Measurements from ENCODE around the gene KCTD5.

The KCTD5 gene

GRCh38 chr16:2706611-2707311, 24.4 kb downstream of the KCTD5 start:
- Histone ChIP-seq H3K27me3 (ENCODE audit: low read length) (no peaks in the 10 kb centered on the region), H3F3A (ENCODE audit: insufficient read depth) (no peaks in the 10 kb centered on the region), H3K4me2 (ENCODE audit: low read depth, low read length, poor library complexity, severe bottlenecking) (no peak overlapping the region), H3K4me3 (ENCODE audit: insufficient read depth, low read length, poor library complexity, severe bottlenecking) (no peak overlapping the region), H3K9me2 (replicated peaks; ENCODE audit: insufficient read depth, low read length) (no peaks in the 10 kb centered on the region), H3K36me3 (ENCODE audit: low read length) (no peaks in the 10 kb centered on the region), H3K27ac (ENCODE audit: low read depth, low read length) (no peak overlapping the region), H3K9me3 (ENCODE audit: insufficient read depth, low read length) (no peaks in the 10 kb centered on the region), H4K20me1 (ENCODE audit: low read depth, low read length) (no peaks in the 10 kb centered on the region), H2AFZ (ENCODE audit: low read depth, low read length, severe bottlenecking) (no peak overlapping the region), H3K79me2 (ENCODE audit: insufficient read depth, low read length) (no peaks in the 10 kb centered on the region), H3K9ac (ENCODE audit: low read length) (no peak overlapping the region)
- TF ChIP-seq EZH2phosphoT487 (conservative IDR thresholded peaks at IDR 0.05; ENCODE audit: low read length): no peak
- TF ChIP-seq CTCF (IDR thresholded peaks at IDR 0.05; ENCODE audit: insufficient read depth, low read length, poor library complexity, severe bottlenecking): no peak

- H3F3A ChIP-seq (ENCODE audit: insufficient read depth): no peaks in the 10 kb centered on the region
- no peaks in the 10 kb centered on the region for H3K36me3 ChIP-seq (ENCODE audit: low read length)
- H3K27me3 ChIP-seq (ENCODE audit: low read length): no peaks in the 10 kb centered on the region
- H3K27ac ChIP-seq (ENCODE audit: low read depth, low read length): no peak overlapping the region
- H4K20me1 ChIP-seq (ENCODE audit: low read depth, low read length): no peaks in the 10 kb centered on the region
- H3K79me2 ChIP-seq (ENCODE audit: insufficient read depth, low read length): no peaks in the 10 kb centered on the region
- H3K9me3 ChIP-seq (ENCODE audit: insufficient read depth, low read length): no peaks in the 10 kb centered on the region
- TF ChIP-seq EZH2phosphoT487 (conservative IDR thresholded peaks at IDR 0.05; ENCODE audit: low read length): no peak
- TF ChIP-seq CTCF (IDR thresholded peaks at IDR 0.05; ENCODE audit: insufficient read depth, low read length, poor library complexity, severe bottlenecking): no peak
- no peak overlapping the region for H3K4me3 ChIP-seq (ENCODE audit: insufficient read depth, low read length, poor library complexity, severe bottlenecking)
- H2AFZ ChIP-seq (ENCODE audit: low read depth, low read length, severe bottlenecking): no peak overlapping the region
- no peak overlapping the region for H3K4me2 ChIP-seq (ENCODE audit: low read depth, low read length, poor library complexity, severe bottlenecking)
- no peaks in the 10 kb centered on the region for H3K9me2 ChIP-seq (replicated peaks; ENCODE audit: insufficient read depth, low read length)
- no peak overlapping the region for H3K9ac ChIP-seq (ENCODE audit: low read length)
Measured at GRCh38 chr16:2707368-2708289, 25.3 kb downstream of the KCTD5 start.

- H4K20me1 ChIP-seq (ENCODE audit: low read depth, low read length): no peaks in the 10 kb centered on the region
- no peaks in the 10 kb centered on the region for H3K9me3 ChIP-seq (ENCODE audit: insufficient read depth, low read length)
- H3K36me3 ChIP-seq (ENCODE audit: low read length): no peaks in the 10 kb centered on the region
- no peak overlapping the region for H2AFZ ChIP-seq (ENCODE audit: low read depth, low read length, severe bottlenecking)
- H3K4me3 ChIP-seq (ENCODE audit: insufficient read depth, low read length, poor library complexity, severe bottlenecking): no peak overlapping the region
- H3K27me3 ChIP-seq (ENCODE audit: low read length): no peaks in the 10 kb centered on the region
- H3K9ac ChIP-seq (ENCODE audit: low read length): no peak overlapping the region
- H3K4me2 ChIP-seq (ENCODE audit: low read depth, low read length, poor library complexity, severe bottlenecking): no peak overlapping the region
- H3K79me2 ChIP-seq (ENCODE audit: insufficient read depth, low read length): no peaks in the 10 kb centered on the region
- H3F3A ChIP-seq (ENCODE audit: insufficient read depth): no peaks in the 10 kb centered on the region
- no peak for TF ChIP-seq EZH2phosphoT487 (conservative IDR thresholded peaks at IDR 0.05; ENCODE audit: low read length)
- no peak for TF ChIP-seq CTCF (IDR thresholded peaks at IDR 0.05; ENCODE audit: insufficient read depth, low read length, poor library complexity, severe bottlenecking)
- no peaks in the 10 kb centered on the region for H3K9me2 ChIP-seq (replicated peaks; ENCODE audit: insufficient read depth, low read length)
- no peak overlapping the region for H3K27ac ChIP-seq (ENCODE audit: low read depth, low read length)
Measured at GRCh38 chr16:2708290-2708639, 25.9 kb downstream of the KCTD5 start.

Measured in SU-DHL-6 (cell line).